HG03442 (cell line): ENCODE data around the gene RUVBL1.
A peak's percentile ranks its signal among the peaks of the same experiment; 100 is the strongest.
"Not testable (repeated sequence)": the region's sequence is repeated elsewhere in the genome, so short reads cannot be mapped to it uniquely, and the experiment has no call there.

ENCODE experiments used
- ATAC-seq: cut with Tn5 transposase; IDR thresholded peaks from one replicate; pipeline ENCODE4 v1.9.1; 2021; ENCODE audit warnings: mild to moderate bottlenecking, moderate library complexity; ENCODE audit not compliant: unreplicated experiment

RUVBL1 gene

GRCh38 chr3:128123538-128124368 lies at the start of gene RUVBL1:
Gene RUVBL1, minus strand, starts transcription at chr3:128123812. Its CDS starts 88 bp downstream, at chr3:128123724.
- ATAC-seq = peak; percentile 97

GRCh38 chr3:128173200-128173599 lies 49.6 kb upstream of the RUVBL1 start:
- no peak for ATAC-seq

GRCh38 chr3:128170866-128171516 lies 47.4 kb upstream of the RUVBL1 start:
- ATAC-seq = no peak

GRCh38 chr3:128168836-128169235 lies 45.2 kb upstream of the RUVBL1 start:
- no peak for ATAC-seq

GRCh38 chr3:128167973-128168674 lies 44.5 kb upstream of the RUVBL1 start:
- no peak for ATAC-seq

GRCh38 chr3:128167646-128167972 lies 44.0 kb upstream of the RUVBL1 start:
- no peak for ATAC-seq

- no peak for ATAC-seq
Measured at GRCh38 chr3:128166971-128167453, 43.4 kb upstream of the RUVBL1 start.

GRCh38 chr3:128163432-128163831 lies 39.8 kb upstream of the RUVBL1 start:
- no peak for ATAC-seq

- ATAC-seq = no peak
Measured at GRCh38 chr3:128160661-128161060, 37.0 kb upstream of the RUVBL1 start.

- ATAC-seq = no peak
Measured at GRCh38 chr3:128155616-128156360, 32.2 kb upstream of the RUVBL1 start.

- ATAC-seq = not testable (repeated sequence)
Measured at GRCh38 chr3:128154354-128154753, 30.7 kb upstream of the RUVBL1 start.

- ATAC-seq = peak; percentile 85
Measured at GRCh38 chr3:128153156-128154041, 29.8 kb upstream of the RUVBL1 start, which contains the start of gene EEFSEC. Gene EEFSEC, plus strand, starts transcription at chr3:128153481. Its CDS starts 27 bp downstream, at chr3:128153508.

GRCh38 chr3:128152419-128153155 lies 29.0 kb upstream of the RUVBL1 start:
- no peak for ATAC-seq

GRCh38 chr3:128151758-128152274 lies 28.2 kb upstream of the RUVBL1 start:
- ATAC-seq = no peak

GRCh38 chr3:128149650-128150049 lies 26.0 kb upstream of the RUVBL1 start:
- no peak for ATAC-seq

- no peak for ATAC-seq
Measured at GRCh38 chr3:128146201-128146600, 22.6 kb upstream of the RUVBL1 start.

- no peak for ATAC-seq
Measured at GRCh38 chr3:128145279-128145678, 21.7 kb upstream of the RUVBL1 start.

- no peak for ATAC-seq
Measured at GRCh38 chr3:128144512-128145187, 21.0 kb upstream of the RUVBL1 start.
